Fibroblast of mammary gland (primary cell): ENCODE results near the gene POLD3.

ENCODE experiments used
- DNase-seq: peaks from one replicate; pipeline ENCODE4 v3.0.0-alpha.2; 2010; ENCODE audit warnings: low read depth
- H3K4me3 ChIP-seq: 2 replicates; pipeline ENCODE4 v1.5.1; 2011; ENCODE audit warnings: low read depth, mild to moderate bottlenecking, low read length, moderate library complexity; ENCODE audit not compliant: control insufficient read depth
- TF ChIP-seq, protein P1 (sequence below): conservative IDR thresholded peaks from 2 replicates; pipeline ENCODE4 v1.5.1; 2011; ENCODE audit warnings: low read depth, low read length, inconsistent platforms; ENCODE audit not compliant: control insufficient read depth, insufficient read depth

The POLD3 gene

DNA sequence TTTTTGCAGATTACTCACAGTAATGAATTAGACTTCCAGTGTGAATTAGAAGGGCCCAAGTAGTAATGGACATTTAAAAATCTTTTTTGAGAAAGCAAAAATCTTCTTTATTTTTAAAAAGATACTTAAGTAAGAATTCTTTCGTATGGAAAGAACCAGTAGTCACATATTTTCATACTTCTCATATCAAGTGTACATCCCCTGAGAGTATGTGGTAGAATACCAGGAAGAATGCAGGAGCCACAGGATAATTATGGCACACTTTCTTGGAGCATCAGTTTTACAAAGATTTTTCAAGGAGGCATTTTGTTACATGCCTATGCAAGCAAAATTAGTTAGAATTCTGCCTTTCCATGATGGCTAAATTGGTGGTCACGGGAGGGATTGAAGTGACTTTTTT lies 28.1 kb downstream of the POLD3 start:
- DNase-seq, result no peak
- TF ChIP-seq, protein P1, sequence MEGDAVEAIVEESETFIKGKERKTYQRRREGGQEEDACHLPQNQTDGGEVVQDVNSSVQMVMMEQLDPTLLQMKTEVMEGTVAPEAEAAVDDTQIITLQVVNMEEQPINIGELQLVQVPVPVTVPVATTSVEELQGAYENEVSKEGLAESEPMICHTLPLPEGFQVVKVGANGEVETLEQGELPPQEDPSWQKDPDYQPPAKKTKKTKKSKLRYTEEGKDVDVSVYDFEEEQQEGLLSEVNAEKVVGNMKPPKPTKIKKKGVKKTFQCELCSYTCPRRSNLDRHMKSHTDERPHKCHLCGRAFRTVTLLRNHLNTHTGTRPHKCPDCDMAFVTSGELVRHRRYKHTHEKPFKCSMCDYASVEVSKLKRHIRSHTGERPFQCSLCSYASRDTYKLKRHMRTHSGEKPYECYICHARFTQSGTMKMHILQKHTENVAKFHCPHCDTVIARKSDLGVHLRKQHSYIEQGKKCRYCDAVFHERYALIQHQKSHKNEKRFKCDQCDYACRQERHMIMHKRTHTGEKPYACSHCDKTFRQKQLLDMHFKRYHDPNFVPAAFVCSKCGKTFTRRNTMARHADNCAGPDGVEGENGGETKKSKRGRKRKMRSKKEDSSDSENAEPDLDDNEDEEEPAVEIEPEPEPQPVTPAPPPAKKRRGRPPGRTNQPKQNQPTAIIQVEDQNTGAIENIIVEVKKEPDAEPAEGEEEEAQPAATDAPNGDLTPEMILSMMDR, result no peak
- H3K4me3 ChIP-seq, result no peak overlapping the region

DNA sequence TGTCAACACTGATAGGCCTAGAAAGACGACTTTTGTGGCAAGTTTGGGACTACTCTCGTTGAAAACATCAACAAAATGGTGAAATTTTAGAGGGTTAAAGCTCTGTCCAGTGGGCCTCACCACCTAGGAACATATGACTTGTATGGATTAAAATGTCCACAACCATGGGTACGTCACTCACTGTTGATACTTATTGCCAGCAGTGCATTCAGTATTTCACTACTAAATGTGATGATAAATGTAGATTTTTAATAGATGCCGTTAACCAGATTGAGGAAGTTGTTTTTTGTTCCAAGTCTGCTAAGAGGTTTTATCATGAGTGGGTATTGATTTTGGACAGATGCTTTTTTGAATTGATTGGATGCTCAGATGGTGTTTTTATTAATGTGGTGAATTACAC lies 33.7 kb downstream of the POLD3 start:
- DNase-seq, result no peak
- TF ChIP-seq, protein P1, result no peak
- no peak overlapping the region for H3K4me3 ChIP-seq

DNA sequence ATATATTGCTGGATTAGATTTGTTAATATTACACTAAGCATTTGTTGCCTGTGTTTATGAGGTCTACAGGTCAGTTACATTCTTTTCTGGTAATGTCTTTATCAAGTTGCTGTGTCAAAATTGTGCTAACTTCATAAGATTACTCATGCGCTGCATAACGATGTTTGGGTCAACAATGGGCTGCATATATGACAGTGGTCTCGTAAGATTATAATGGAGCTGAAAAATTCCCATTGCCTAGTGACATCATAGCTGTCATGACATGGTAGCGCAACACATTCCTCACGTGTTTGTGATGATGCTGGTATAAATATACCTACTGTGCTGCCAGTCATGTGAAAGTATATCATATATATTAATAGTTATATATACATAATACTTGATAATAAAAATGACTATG lies 34.2 kb downstream of the POLD3 start:
- DNase-seq, result no peak
- TF ChIP-seq, protein P1, result no peak
- H3K4me3 ChIP-seq, result no peak overlapping the region

DNA sequence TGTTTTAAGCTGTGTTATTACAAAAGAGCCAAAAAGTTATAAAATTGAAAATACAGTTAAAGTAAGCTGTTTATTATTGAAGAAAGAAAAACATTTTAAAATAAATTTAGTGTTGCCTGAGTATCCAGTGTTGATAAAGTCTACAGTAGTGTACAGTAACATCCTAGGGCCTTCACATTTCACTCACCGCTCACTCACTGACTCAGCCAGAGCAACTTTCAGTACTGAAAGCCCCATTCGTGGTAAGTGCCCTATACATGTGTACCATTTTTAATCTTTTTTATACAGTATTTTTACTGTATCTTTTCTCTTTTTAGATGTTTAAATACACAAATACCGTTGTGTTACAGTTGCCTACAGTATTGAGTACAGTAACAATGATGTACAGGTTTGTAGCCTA lies 35.0 kb downstream of the POLD3 start:
- H3K4me3 ChIP-seq, result no peak overlapping the region
- TF ChIP-seq, protein P1, result no peak
- DNase-seq, result no peak

DNA sequence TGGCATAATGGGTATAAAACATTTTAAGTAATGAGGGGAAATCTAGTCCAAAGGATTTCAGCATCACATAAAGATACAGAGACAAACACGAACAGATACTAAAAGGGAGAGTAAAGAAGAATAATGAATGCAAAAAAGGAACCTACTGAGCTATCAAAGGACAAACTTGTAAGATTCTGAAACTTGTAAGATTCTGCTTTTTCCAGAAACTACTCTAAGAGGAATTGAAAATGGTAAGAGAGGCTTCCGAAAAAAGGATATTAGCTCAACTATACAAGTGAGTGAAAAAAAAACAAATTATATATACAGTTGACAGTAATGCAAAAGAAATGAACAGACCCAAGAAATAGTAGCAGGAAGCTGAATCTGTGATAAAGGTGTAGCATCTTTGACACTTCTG lies 37.7 kb downstream of the POLD3 start:
- DNase-seq, result no peak

DNA sequence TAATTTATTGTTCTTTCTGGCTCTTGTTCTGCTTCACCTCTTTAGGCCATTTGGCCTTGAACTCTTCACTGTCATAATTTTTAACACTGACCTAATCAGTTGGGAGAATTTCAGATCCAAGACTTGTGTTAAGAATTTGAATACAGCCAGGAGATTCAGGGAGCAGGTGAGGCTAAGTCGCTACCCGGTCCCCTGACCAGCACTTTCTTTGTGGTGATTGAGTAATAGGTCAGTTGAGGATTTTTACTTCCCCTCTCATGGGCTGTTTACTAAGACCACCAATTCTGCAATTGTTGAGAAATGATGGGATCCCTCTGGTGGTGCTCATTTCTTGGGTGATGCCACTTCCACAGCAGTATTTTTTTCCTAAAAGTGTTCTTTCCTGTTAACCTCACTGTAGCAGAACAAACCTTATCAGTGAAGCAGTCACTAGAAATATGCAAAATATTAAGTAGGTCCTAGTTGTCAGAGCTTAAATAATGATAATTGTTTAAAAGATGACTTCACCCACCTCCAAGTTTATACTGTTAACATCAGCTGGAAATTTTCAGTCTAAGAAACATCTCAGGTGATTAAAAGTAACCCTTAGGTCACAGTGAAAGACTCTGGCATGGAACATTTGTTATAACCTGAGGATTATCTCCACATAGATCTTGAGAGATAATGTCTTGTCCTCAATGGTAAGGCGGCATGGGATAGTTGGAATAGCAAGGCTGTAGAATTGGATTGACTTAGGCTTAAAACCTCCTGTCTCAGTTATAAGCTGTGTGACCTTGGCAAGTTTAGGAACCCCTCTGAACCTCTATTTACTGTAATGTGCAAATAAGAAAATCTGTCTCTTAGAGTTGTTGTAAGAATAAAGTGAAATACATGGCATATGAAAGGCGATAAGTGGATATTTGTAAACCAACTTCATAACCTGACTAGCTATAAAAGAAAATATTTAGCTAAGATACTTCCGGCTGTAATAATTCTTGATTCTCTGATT lies 41.3 kb downstream of the POLD3 start:
- no peak for DNase-seq
- TF ChIP-seq, protein P1, result no peak
- H3K4me3 ChIP-seq, result no peak overlapping the region

More for the DNA sequence above, 37.7 kb downstream of the POLD3 start:
- no peak overlapping the region for H3K4me3 ChIP-seq
- TF ChIP-seq, protein P1, result no peak
